NOMO-1 treated with DMSO at 0.1 percent for 48 hours (cell line): ENCODE measurements around the gene VWA3B.

Source experiments
- DNase-seq: peaks from one replicate; lab custom pipeline; 2025; ENCODE audit not compliant: unreplicated experiment; lab: John Stamatoyannopoulos, UW

The VWA3B gene

GRCh38 chr2:98172150-98172765 is 85.3 kb downstream of the VWA3B start:
- DNase-seq = no peak

- DNase-seq = peak; percentile 86
Observed at GRCh38 chr2:98172951-98173350, 86.0 kb downstream of the VWA3B start.

- no peak for DNase-seq
Observed at GRCh38 chr2:98175811-98176210, 88.8 kb downstream of the VWA3B start.

GRCh38 chr2:98177286-98177685 is 90.3 kb downstream of the VWA3B start:
- DNase-seq = no peak

- no peak for DNase-seq
Observed at GRCh38 chr2:98177986-98178385, 91.0 kb downstream of the VWA3B start.

- peak; percentile 12 for DNase-seq
Observed at GRCh38 chr2:98180456-98180855, 93.5 kb downstream of the VWA3B start.

- DNase-seq = no peak
Observed at GRCh38 chr2:98181346-98181745, 94.4 kb downstream of the VWA3B start.

- DNase-seq = no peak
Observed at GRCh38 chr2:98185801-98186200, 98.8 kb downstream of the VWA3B start.

- DNase-seq = no peak
Observed at GRCh38 chr2:98187194-98187593, 100.2 kb downstream of the VWA3B start.

GRCh38 chr2:98188351-98189046 is 101.5 kb downstream of the VWA3B start:
- no peak for DNase-seq

GRCh38 chr2:98191883-98192282 is 104.9 kb downstream of the VWA3B start:
- no peak for DNase-seq

GRCh38 chr2:98201576-98201975 is 114.6 kb downstream of the VWA3B start:
- DNase-seq = no peak

- DNase-seq = no peak
Observed at GRCh38 chr2:98205889-98206288, 118.9 kb downstream of the VWA3B start.

- no peak for DNase-seq
Observed at GRCh38 chr2:98212092-98213000, 125.4 kb downstream of the VWA3B start.

GRCh38 chr2:98216616-98217015 is 129.6 kb downstream of the VWA3B start:
- DNase-seq = no peak

- no peak for DNase-seq
Observed at GRCh38 chr2:98219152-98219551, 132.2 kb downstream of the VWA3B start.

- no peak for DNase-seq
Observed at GRCh38 chr2:98233941-98234340, 147.0 kb downstream of the VWA3B start.

GRCh38 chr2:98234776-98235175 is 147.8 kb downstream of the VWA3B start:
- no peak for DNase-seq

GRCh38 chr2:98236935-98237334 is 150.0 kb downstream of the VWA3B start:
- no peak for DNase-seq

GRCh38 chr2:98240786-98241398 is 153.9 kb downstream of the VWA3B start:
- no peak for DNase-seq

GRCh38 chr2:98241592-98241991 is 154.6 kb downstream of the VWA3B start:
- DNase-seq = no peak
